ENCODE data around the gene TMEM221. TPM values are rescaled to one million over a fixed set of nuclear protein-coding genes. Genes with fewer than 3 reads are reported as not detected.

The TMEM221 gene
- total RNA-seq, 1 donor from 2014 or later, result not detected

DNA sequence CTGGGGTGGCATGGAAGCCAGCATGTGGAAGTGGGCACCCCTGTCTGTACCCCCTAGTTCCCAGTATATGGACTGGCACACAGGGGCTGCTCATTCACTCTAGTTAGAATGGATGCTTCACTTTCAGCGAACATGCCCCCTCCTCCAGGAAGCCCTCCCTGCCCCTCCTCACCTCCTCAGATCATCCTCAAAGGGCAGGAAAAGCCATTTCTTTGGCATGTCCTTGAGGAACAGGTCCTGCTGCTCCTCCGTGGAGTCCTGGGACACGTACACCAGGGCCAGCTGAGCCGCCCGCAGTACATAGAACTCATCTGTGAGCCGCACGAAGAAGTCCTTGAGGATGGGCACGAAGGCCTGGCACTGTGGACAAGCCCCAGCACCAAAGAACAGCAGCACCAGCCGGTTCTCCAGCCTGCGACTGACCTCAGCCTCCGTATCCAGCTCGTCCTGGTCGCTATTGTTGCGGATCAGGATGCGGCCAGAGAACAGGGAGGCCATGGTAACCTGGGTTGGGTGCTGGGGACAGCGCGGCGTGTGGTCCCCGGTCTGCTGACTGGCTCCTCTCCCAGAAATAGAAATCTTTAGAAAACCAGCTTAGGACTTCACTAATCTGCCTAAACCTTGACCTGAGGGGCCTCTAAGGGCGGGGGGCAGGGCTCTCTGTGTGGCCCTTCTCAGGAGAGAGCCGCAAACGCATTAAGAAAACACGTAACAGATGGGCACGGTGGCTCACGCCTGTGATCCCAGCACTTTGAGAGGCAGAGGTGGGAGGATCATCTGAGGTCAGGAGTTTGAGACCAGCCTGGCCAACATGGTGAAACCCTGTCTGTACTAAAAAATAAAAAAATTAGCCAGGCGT is 12.1 kb upstream of the TMEM221 start, which contains the start of gene NXNL1:
Gene NXNL1 (minus strand): TSS at position 555 of the 859 bp plus-strand sequence. CDS start 57 bp downstream, at position 498.
- H3K4me1 Mint-ChIP-seq, result no peaks in the 10 kb centered on the region
- intact Hi-C loops (cut with micrococcal nuclease), result no loop called here
- ChIA-PET CTCF (no interaction called here), POLR2A (no interaction called here)
- no peak within 1 kb of the TSS for H3K4me3 Mint-ChIP-seq
- no peaks in the 10 kb centered on the region for H3K9me3 Mint-ChIP-seq
- H3K27me3 Mint-ChIP-seq, result peaks cover 16% of the 10 kb centered on the region
- no peak within 1 kb of the TSS for H3K27ac Mint-ChIP-seq
- ATAC-seq (ENCODE audit: low read depth) (no peak), DNase-seq (no peak)
- H3K36me3 Mint-ChIP-seq (ENCODE audit: low read depth), result no peaks in the 10 kb centered on the region
- TF ChIP-seq CTCF (IDR thresholded peaks at IDR 0.05), result no peak

- Mint-ChIP-seq H3K4me3 (no peak overlapping the region), H3K27ac (no peak overlapping the region), H3K4me1 (peaks cover 2% of the 10 kb centered on the region), H3K9me3 (no peaks in the 10 kb centered on the region), H3K36me3 (ENCODE audit: low read depth) (no peaks in the 10 kb centered on the region), H3K27me3 (peaks cover 22% of the 10 kb centered on the region)
- ATAC-seq (ENCODE audit: low read depth) (no peak), DNase-seq (no peak)
- TF ChIP-seq CTCF (IDR thresholded peaks at IDR 0.05), result no peak
- CTCF ChIA-PET, result interaction anchor here (1.0 kb wide), 1 partner anchor 397 kb away, joined by 3 read pairs; no protein-coding TSS in a partner anchor
- intact Hi-C loops (cut with micrococcal nuclease), result no loop called here
- POLR2A ChIA-PET, result no interaction called here
These were observed 10.5 kb upstream of the TMEM221 start for GRCh38 chr19:17458970-17459369.

DNA sequence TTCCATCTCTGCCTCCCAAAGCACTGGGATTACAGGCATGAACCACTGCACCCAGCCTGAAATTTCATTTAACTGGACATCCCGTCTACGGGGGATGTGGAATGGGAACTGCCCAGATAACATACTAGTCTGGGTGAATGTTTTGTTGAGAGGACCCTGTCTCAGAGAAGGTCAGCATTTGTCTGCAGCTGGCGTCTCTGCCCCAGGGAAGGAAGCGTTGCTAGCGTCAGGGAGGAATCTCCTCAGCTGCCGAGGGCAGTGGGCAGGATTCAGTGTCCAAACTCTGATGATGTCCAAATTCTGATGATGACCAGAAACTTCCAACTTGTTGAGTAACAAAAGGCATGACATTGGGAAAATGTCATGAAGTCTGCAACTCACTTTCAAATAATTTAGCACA is 9.1 kb upstream of the TMEM221 start:
- Mint-ChIP-seq H3K4me1 (peaks cover 6% of the 10 kb centered on the region), H3K27ac (no peak overlapping the region), H3K9me3 (no peaks in the 10 kb centered on the region), H3K36me3 (ENCODE audit: low read depth) (no peaks in the 10 kb centered on the region), H3K27me3 (peaks cover 27% of the 10 kb centered on the region), H3K4me3 (no peak overlapping the region)
- no peak for TF ChIP-seq CTCF (IDR thresholded peaks at IDR 0.05)
- CTCF ChIA-PET, result no interaction called here
- POLR2A ChIA-PET, result no interaction called here
- intact Hi-C loops (cut with micrococcal nuclease), result no loop called here
- DNase-seq, result no peak
- no peak for ATAC-seq (ENCODE audit: low read depth)

- intact Hi-C loops (cut with micrococcal nuclease), result no loop called here
- DNase-seq (no peak), ATAC-seq (ENCODE audit: low read depth) (no peak)
- peaks cover 6% of the 10 kb centered on the region for H3K4me1 Mint-ChIP-seq
- H3K4me3 Mint-ChIP-seq, result no peak overlapping the region
- H3K36me3 Mint-ChIP-seq (ENCODE audit: low read depth), result no peaks in the 10 kb centered on the region
- H3K27ac Mint-ChIP-seq, result no peak overlapping the region
- ChIA-PET CTCF (no interaction called here), POLR2A (interaction anchor here (0.6 kb wide), 1 partner anchor 388 kb away, joined by 8 read pairs; no protein-coding TSS in a partner anchor)
- no peaks in the 10 kb centered on the region for H3K9me3 Mint-ChIP-seq
- TF ChIP-seq CTCF (IDR thresholded peaks at IDR 0.05), result no peak
- H3K27me3 Mint-ChIP-seq, result peaks cover 33% of the 10 kb centered on the region
These were observed 7.7 kb upstream of the TMEM221 start for GRCh38 chr19:17456127-17456526.

DNA sequence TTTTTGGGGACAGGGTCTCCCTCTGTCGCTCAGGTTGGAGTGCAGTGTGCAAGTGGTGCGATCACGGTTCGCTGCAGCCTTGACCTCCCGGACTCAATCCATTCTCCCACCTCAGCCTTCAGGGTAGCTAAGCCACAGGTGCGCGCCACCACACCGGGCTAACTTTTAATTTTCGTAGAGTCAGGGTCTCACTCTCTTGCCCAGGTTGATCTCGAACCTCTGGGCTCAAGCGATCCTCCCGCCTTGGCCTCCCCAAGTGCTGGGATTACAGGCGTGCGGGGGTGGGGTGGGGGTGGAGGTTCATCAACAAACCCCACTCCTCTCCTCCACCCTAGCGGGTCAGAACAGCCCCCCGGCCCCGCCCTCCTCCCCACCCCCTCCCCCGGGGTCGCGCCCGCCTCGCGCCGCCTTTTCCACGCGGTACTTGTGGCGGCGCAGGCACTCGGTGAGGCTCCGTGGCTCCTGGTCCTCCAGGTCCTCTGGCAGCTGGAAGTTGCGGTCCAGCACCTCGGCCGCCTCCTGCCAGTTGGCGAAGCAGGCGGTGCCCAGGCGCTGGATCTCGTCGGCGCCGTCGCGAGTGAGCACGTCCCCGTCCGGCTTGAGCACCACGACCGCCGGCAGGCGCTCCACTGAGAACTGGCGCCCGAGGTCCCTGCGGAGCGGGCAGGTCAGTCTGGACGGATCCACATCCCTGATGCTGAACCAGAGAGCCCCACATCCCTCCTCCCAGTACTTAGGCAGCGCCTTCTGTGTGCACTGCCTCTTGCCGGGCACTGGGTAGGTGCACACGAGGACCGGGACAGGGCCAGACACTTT is 7.0 kb upstream of the TMEM221 start:
- Mint-ChIP-seq H3K4me3 (no peak overlapping the region), H3K27me3 (peaks cover 33% of the 10 kb centered on the region), H3K36me3 (ENCODE audit: low read depth) (no peaks in the 10 kb centered on the region), H3K4me1 (peaks cover 6% of the 10 kb centered on the region), H3K27ac (no peak overlapping the region), H3K9me3 (no peaks in the 10 kb centered on the region)
- DNase-seq, result no peak
- no peak for TF ChIP-seq CTCF (IDR thresholded peaks at IDR 0.05)
- ATAC-seq (ENCODE audit: low read depth), result no peak
- intact Hi-C loops (cut with micrococcal nuclease), result no loop called here
- ChIA-PET CTCF (no interaction called here), POLR2A (no interaction called here)

Data from activated B cell treated with CpG ODN at 0.5 μM for 24 hours (primary cell).